ENCODE data around the gene TCF25.
"Not testable (repeated sequence)": the region's sequence is repeated elsewhere in the genome, so short reads cannot be mapped to it uniquely, and the experiment has no call there.

The TCF25 gene

GRCh38 chr16:89844739-89845339 is 28.6 kb upstream of the TCF25 start:
- no peak for DNase-seq

- DNase-seq = no peak
Measured at GRCh38 chr16:89845417-89845816, 28.0 kb upstream of the TCF25 start.

DNA sequence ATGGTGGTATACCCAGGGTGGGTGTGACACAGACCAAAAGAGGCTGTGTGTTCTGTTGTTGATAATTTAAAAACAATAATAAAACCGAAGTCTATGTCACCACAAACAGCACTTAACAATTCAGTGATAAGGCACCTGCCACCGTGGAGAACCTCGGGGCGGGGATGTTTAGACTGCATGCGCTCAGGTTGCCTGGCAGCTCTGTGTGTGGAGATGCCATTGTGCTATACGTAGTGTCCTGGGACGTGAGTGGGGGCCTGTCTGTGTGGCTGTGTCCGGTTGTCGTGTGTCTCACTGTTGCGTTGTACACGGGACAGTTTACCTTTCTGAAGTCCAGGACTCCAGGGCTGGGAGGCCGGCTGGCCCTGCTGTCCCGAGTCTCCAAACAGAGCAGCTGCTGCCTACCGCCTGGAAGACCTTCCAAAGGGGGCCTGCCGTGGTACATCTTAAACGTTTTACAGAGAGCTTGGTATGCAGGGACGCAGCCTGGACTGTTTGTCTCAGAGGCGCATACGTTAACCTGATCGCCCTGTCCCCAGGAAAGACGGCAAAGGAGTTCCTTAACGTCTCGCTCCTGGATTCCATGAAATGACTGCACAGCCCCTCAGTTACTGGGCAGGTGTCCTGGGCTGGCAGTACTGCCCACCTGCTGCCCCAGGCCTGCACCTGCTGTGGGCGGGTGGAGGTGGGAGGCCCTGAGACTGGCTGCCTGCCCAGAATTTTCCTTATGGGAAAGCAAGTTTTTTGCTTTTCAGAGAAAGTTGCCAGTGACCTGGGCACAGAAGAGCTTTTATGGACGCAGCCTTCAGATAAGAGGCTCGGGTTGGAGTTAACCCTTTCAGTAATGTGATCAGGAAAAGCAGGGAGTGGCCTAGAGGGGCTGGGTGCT is 26.1 kb upstream of the TCF25 start:
- no peak for DNase-seq

DNA sequence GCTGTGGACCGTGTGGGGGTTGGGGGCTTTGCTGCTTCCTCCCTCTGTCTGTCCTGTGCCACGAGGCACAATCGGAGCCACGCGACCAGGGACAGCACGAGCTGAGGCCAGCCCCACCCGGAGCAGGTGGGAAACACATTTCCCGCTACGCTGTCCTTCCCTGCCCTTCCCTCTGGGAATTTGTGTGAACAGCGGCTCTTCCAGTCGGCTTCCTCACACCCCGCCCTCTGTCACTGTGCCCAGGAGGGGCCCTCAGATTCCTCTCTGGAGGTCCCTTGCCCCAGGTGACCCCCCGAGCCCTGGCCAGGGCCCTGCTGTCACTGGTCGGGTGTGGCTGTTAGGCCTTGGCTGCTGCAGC is 25.5 kb upstream of the TCF25 start:
- no peak for DNase-seq

DNA sequence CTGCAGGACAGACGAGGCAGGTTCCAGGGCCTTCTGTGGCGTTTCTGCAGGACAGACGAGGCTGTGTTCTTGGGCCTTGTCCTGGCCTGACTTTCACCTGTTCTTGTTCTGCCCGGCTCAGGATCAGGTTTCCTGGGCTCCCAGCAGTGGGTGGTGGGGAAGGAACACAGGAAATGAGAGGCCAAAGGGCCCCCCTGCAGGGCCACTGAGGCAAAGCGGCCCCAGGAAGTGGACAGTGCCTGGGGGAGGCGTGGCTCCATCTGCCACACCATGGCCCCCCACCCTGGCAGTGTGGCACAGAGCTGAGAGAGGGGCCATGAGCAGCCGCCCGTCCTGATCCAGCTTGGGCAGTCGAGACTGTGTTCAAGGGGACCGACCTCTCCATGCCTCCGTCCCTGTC is 24.4 kb upstream of the TCF25 start:
- no peak for DNase-seq

- no peak for DNase-seq
Measured at GRCh38 chr16:89853306-89853993, 19.9 kb upstream of the TCF25 start.

DNA sequence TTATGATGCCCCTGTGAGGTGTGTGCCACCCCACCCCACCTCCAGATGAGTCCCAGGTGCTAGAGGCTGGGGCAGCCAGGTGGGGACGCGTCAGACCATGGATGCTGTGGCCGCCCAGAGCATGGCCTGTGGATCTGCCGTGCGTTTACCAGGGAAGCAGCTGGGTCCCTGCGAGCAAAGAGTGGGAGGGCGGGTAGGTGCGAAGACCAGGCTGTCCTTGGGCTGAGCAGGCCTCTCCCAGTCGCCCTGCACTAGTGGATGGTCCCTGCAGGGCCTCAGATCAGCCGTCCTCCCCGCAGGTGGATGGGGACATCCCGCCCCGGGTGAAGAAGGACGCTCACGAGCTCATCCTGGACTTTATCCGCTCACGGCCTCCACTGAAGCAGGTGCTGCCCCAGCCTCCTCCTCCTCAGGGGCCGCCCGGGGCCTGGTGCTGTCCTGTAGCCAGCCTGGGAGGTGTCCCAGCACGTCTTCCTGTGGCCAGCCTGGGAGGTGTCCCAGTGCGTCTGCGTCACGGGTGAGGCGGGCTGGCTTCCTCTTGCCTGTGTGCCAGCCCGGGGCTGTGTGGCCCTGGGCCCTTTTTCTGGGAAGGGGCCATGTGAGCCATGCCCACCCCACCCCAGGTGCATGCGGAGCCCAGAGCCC is 18.0 kb upstream of the TCF25 start:
- DNase-seq = no peak

- no peak for DNase-seq
Measured at GRCh38 chr16:89855986-89856385, 17.4 kb upstream of the TCF25 start.

DNA sequence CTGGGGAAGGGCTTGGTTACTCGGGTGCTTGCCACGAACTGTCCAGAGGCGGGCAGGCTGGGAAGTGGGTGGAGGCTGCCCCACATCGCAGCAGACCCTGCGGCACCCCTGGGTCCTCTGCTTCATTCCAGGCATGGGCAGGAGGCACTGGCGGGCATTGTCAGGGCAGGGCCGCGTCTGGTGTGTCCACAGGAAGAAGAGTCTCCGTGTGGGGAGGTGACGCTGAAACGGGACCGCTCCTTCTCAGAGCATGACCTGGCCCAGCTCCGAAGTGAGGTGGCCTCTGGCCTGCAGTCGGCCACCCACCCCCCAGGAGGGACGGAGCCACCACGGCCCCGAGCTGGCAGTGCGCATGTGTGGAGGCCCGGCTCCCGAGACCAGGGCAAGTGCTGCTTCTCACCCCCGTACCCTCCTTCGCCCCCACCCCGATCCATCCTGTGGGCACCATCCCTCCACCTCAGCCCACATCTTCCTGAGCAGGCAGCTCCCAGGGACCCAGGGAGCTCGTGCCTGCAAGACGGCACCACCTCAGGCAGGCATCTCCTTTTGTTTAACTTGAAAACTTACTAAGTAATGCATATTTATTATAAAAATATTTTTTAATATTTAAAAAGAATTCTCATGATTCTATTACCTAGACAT is 14.3 kb upstream of the TCF25 start:
- no peak for DNase-seq

DNA sequence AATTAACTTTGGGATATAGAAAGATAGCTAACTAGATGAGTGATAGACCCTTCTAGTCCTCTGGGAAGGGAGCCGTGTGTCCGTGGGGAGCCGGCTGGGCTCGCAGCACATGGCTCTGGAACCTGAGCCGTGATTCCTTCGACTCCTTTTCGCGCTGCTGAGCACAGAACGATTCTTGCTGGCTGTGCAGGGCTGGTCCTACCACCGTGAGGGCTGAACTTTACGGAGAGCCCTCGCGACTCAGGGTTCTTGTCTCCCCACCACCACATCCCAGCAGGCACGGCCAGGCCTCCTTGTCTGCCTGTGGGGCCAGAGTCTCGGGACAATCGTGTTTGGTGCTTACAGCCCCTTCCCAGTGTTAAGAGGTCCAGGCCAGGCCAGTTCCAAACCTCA is 13.8 kb upstream of the TCF25 start:
- no peak for DNase-seq

DNA sequence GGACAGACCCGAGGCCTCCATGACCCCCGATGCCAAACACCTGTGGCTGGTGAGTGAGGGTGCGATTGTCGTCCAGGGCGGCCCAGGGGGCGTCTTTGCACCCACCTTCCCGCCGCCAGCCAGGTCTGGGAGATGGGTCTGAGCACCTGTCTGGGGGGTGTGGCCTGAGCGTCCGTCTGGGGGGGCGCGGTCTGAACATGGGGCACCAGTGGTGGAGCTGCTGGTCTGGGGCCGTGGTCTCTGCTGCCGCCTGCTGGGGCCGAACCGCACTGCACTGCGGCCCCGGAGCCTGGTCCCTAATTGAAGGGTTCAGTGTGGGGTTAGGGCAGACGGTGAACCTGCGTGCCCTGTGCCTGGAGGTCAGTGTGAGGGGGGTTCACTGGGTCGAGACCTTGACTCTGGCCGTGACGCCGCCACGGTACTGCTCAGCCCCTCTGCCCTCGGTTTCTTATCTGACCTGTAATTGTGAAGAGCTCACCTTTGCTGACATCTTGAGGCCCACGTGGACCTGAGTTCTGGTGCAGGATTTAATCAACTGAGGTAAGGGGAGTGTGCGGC is 12.6 kb upstream of the TCF25 start:
- DNase-seq = peak; percentile 45

- DNase-seq = no peak
Measured at GRCh38 chr16:89861648-89862047, 11.7 kb upstream of the TCF25 start.

DNA sequence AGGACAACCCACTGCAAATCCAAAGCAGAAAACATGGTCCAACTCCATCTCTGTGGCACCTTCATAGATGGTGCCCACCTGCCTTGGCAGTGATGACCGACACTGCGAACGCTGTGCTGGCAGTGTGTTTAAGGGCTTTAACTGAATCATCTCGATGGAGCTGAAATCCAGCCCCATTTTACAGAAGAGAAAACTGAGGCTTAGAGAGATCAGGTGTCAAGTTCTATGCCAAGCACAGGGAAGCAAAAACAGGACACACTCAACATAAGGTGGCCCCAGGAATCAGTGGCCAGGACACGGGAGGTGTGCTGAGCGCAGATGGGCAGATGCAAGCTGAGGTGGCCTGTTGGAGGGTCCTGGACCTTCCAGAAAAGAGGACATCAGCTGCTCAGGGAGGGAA is 10.7 kb upstream of the TCF25 start:
- DNase-seq = no peak

- peak; percentile 20 for DNase-seq
Measured at GRCh38 chr16:89863741-89864526, 9.5 kb upstream of the TCF25 start.

GRCh38 chr16:89864527-89864820 is 8.9 kb upstream of the TCF25 start:
- no peak for DNase-seq

DNA sequence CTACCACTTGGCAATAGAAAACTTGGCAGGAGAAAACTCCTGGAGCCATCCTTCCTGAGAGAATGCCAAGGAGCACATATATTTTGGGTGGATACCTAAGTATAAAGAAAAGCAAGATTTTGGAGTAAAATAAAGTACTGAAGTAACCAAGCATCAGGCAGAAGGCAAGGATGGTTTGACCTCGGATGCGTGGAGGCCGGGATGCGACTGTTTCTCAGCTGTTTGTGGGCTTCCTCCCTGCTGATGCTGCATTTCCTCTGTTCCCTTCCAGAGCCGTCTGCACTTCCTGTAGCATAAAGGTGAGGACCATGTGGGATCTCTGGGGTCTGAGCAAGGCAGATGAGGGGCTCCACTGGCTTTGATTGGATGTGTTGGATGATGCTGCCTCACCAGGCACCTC is 5.5 kb upstream of the TCF25 start:
- no peak for DNase-seq

GRCh38 chr16:89869911-89870310 is 3.5 kb upstream of the TCF25 start:
- no peak for DNase-seq

GRCh38 chr16:89870440-89870839 is 3.0 kb upstream of the TCF25 start:
- DNase-seq = no peak

GRCh38 chr16:89871895-89872294 is 1.5 kb upstream of the TCF25 start:
- no peak for DNase-seq

DNA sequence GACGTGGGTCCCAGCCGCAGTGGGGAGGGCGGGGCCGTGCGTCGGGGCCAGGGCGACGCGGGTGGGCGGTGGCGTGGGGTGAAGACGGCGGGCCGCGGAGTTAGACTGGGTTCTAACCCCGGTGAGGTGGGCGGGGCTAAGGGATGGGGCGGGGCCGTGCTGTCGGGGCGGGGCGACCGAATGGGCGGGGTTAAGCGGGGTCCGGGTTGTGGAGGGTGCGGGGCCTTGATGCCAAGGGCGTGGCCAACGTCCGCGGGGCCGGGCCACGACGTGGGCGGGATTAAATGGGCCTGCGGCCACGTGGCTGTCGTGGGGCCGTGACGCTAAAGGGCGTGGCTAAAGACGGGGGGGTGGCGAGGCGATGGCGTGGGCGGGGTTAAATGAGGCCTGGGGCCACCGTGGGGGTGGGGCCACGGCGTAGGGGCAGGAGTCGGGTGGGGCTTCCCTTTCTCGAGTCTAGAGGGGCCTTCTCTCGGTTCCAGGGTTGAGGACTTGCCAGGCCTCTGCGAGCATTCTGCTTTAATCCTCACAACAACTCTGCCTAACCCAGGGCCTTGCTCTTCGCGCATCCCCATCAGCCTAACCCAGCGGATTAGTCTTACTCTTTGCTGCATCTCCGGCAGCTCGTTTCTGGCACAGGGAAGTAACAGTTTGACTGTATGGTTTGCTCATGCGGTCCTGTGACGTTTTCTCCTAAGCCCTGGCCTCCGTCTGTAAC is 739 bp downstream of the TCF25 start:
- peak; percentile 98 for DNase-seq

GRCh38 chr16:89879123-89879522 is 5.7 kb downstream of the TCF25 start:
- DNase-seq = not testable (repeated sequence)
